ENCODE data around the gene ATP13A2.
A peak's percentile ranks its signal among the peaks of the same experiment; 100 is the strongest.

Gene ATP13A2

GRCh38 chr1:17011439-17012307, at the start of gene ATP13A2:
ATP13A2 (minus strand) TSS chr1:17011928; CDS start chr1:17011738, 190 bp downstream.
- DNase-seq: peak; percentile 91

GRCh38 chr1:17061486-17061885, 49.8 kb upstream of the ATP13A2 start:
- no peak for DNase-seq

- DNase-seq: no peak
Measured at GRCh38 chr1:17060306-17060749, 48.6 kb upstream of the ATP13A2 start.

- no peak for DNase-seq
Measured at GRCh38 chr1:17059391-17060305, 47.9 kb upstream of the ATP13A2 start.

GRCh38 chr1:17056551-17056950, 44.8 kb upstream of the ATP13A2 start:
- DNase-seq: no peak

- DNase-seq: no peak
Measured at GRCh38 chr1:17055801-17056200, 44.1 kb upstream of the ATP13A2 start.

GRCh38 chr1:17053685-17054410, 42.1 kb upstream of the ATP13A2 start, which contains the start of gene SDHB:
SDHB (minus strand) TSS chr1:17054032; CDS start chr1:17054019, 13 bp downstream.
- DNase-seq: peak; percentile 100

- no peak for DNase-seq
Measured at GRCh38 chr1:17053086-17053684, 41.5 kb upstream of the ATP13A2 start.

GRCh38 chr1:17052641-17053040, 40.9 kb upstream of the ATP13A2 start:
- DNase-seq: no peak

- no peak for DNase-seq
Measured at GRCh38 chr1:17052038-17052437, 40.3 kb upstream of the ATP13A2 start.

- DNase-seq: no peak
Measured at GRCh38 chr1:17047924-17048323, 36.2 kb upstream of the ATP13A2 start.

GRCh38 chr1:17046334-17046657, 34.6 kb upstream of the ATP13A2 start:
- DNase-seq: no peak

GRCh38 chr1:17045634-17046333, 34.1 kb upstream of the ATP13A2 start:
- no peak for DNase-seq

- DNase-seq: no peak
Measured at GRCh38 chr1:17045150-17045549, 33.4 kb upstream of the ATP13A2 start.

- no peak for DNase-seq
Measured at GRCh38 chr1:17043676-17044075, 31.9 kb upstream of the ATP13A2 start.

- no peak for DNase-seq
Measured at GRCh38 chr1:17040135-17040534, 28.4 kb upstream of the ATP13A2 start.

GRCh38 chr1:17039522-17039921, 27.8 kb upstream of the ATP13A2 start:
- no peak for DNase-seq

GRCh38 chr1:17033481-17033880, 21.8 kb upstream of the ATP13A2 start:
- no peak for DNase-seq

GRCh38 chr1:17032741-17033140, 21.0 kb upstream of the ATP13A2 start:
- DNase-seq: no peak

- no peak for DNase-seq
Measured at GRCh38 chr1:17031436-17031835, 19.7 kb upstream of the ATP13A2 start.

GRCh38 chr1:17030206-17030605, 18.5 kb upstream of the ATP13A2 start:
- DNase-seq: no peak

GRCh38 chr1:17028662-17029188, 17.0 kb upstream of the ATP13A2 start:
- DNase-seq: no peak
